Stimulated activated CD8-positive, alpha-beta memory T cell treated with anti-CD3 and anti-CD28 coated beads, Interleukin-4, amount 100 ng/mL, for 4 hours (primary cell): ENCODE measurements around the gene VAMP1.
"Not testable (repeated sequence)": the region's sequence is repeated elsewhere in the genome, so short reads cannot be mapped to it uniquely, and the experiment has no call there.

ENCODE experiments used
- DNase-seq, 2 donors: peaks; one replicate each; pipeline ENCODE4 v3.0.0-alpha.2; 2020; ENCODE audit warnings: low read depth in 2 of 2, low spot score in 1 of 2

The VAMP1 gene

DNA sequence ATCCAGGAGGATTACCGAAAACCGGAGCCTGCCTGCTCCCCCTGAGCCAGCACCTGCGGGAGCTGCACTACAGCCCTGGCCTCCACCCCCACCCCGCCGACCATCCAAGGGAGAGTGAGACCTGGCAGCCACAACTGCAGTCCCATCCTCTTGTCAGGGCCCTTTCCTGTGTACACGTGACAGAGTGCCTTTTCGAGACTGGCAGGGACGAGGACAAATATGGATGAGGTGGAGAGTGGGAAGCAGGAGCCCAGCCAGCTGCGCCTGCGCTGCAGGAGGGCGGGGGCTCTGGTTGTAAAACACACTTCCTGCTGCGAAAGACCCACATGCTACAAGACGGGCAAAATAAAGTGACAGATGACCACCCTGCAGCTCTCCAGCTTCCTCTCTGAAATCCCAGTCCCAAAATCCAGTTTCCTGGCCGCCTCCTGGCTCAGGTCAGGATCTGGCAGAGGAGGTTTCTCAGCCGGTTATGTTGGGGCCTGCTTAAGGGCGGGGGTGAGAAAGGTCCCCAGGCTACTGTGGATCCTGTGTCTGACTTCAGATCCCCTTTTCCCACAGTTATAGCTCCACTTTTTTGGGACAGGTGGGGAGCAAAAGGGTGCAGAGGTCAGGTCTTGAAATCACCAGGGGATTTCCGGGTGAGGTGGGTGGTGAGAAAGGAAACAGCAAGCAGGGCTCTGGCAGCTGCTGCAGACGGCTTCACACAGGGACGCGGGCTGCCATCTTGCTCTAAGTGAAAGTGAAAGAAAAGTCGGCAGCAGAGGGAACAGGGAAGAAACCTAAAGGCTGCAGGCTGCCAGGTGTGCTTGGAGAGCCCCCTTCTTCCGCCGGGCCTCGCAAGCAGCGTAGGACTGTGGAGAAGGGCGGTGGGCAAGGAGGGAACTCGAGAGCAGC is 18.9 kb downstream of the VAMP1 start, which contains the start of gene TAPBPL:
Gene TAPBPL, plus strand, starts transcription at position 695 of the 897 bp plus-strand sequence. CDS start 207 bp downstream, outside the sequence.
- DNase-seq: peak in 1 of 2 donors; percentile 63

- DNase-seq: no peak
Measured at GRCh38 chr12:6450869-6451347, 19.6 kb downstream of the VAMP1 start.

DNA sequence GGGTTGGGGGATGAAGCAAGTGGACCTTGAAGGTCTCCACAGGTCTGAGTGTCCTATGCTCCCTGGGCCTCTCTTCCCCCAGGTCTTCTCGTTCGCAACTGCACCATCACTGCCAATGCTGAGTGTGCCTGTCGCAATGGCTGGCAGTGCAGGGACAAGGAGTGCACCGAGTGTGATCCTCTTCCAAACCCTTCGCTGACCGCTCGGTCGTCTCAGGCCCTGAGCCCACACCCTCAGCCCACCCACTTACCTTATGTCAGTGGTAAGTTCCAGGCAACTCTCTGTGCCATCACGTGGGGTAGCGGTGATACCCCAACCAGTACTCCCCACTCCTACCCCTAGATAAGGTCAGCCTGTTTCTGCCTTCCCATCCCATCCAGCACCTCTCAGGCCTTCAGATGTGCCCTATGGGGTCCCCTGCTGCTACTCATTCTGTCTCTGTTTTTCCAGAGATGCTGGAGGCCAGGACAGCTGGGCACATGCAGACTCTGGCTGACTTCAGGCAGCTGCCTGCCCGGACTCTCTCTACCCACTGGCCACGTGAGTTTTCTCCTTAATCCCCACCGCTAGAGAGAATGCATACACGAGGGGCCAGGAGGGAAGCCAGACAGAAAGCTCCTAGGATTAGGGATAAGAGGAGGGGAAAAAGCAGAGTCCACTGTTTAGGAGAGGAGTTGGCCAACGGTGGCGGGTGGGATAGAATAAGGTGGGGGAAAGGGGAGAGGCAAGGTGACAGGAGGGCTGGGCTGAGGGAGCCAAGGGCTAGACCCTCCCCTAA is 20.2 kb downstream of the VAMP1 start:
- no peak for DNase-seq

GRCh38 chr12:6444704-6445688 is 25.5 kb downstream of the VAMP1 start, which contains the start of gene CD27:
Gene CD27, plus strand, starts transcription at chr12:6444955. Its CDS starts 141 bp downstream, at chr12:6445096.
- no peak for DNase-seq

- no peak for DNase-seq
Measured at GRCh38 chr12:6444031-6444430, 26.4 kb downstream of the VAMP1 start.

DNA sequence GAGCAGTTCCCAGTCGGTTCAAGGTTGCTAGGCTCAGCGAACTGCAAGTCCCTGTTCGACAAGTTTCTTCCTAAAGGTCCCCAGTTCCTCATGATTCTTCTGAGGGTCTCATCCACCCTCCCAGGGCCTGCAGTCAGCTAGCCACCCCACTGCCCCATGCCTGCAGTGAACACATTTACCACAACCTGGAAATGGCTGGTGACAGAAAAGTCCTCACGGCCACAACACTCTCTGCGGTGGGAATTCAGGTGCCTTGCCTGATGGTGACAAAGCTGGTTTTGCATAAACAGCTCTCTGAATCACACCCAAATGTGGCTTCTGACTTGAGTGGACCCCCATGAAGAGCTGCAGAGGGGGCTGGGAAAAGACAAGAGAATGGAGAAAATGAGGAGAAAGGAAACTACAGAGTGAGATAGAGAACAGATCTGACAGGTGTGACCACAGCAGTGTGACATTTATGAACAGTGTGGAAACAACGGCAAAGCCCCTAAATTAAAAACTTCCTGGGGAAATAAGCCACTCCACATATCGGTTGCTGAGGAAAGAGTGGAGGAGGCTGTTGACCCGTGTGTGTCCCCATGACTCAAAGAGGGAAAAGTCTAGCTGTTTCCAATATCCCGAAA is 27.0 kb downstream of the VAMP1 start:
- DNase-seq: no peak

DNA sequence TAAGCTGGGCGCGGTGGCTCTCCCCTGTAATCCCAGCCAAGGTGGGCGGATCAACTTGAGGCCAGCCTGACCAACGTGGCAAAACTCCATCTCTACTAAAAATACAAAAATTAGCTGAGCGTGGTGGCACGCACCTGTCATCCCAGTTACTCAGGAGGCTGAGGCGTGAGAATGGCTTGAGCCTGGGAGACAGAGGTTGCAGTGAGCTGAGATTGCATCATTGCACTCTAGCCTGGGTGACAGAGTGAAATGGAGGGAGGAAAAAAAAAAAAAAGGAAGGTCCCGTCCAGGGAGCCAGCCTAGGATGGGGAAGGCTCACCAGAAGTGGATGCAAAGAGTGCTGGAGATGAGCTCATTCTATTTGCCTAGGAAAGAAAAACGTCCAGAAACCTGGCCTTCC is 27.6 kb downstream of the VAMP1 start:
- no peak for DNase-seq

DNA sequence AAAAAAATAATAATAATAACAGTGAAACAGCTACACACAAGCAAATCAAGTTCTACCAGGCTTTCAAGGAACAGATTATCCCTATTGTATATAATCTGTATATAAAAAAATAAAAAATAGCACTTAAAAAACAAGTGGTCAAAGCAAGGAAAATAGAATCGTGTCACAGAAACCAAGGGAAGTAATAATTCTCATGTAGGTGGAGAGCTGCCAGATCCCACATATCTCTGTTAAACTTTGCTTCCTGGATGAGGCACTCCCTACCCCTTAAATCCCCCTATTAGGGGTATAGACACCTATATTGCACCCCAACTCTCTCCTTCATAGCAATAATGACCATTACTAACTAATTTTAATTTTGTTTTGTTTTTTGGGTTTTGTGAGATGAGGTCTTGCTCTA is 30.1 kb downstream of the VAMP1 start:
- DNase-seq: no peak

- DNase-seq: no peak
Measured at GRCh38 chr12:6438345-6438744, 32.1 kb downstream of the VAMP1 start.

DNA sequence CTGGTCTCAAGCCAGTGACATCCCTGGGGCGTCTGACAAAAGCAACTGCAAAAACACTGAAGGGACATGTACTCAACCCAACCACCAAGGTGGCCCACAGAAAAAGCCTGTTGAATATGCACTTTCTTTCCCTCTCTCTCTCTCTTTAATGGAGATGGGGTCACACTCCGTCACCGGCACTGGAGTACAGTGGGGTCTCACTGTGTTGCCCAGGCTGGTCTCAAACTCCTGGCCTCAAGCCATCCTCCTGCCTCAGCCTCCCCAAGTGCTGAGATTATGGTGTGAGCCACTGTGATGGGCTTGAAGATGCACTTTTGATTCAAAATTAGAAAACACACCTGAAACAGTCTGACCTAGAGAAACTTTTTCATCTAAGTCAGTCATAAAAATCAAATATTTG is 32.9 kb downstream of the VAMP1 start:
- DNase-seq: no peak

GRCh38 chr12:6435961-6436715 is 34.3 kb downstream of the VAMP1 start:
- no peak for DNase-seq

- DNase-seq: no peak
Measured at GRCh38 chr12:6434205-6435140, 36.0 kb downstream of the VAMP1 start.

GRCh38 chr12:6432991-6433390 is 37.5 kb downstream of the VAMP1 start:
- no peak for DNase-seq

DNA sequence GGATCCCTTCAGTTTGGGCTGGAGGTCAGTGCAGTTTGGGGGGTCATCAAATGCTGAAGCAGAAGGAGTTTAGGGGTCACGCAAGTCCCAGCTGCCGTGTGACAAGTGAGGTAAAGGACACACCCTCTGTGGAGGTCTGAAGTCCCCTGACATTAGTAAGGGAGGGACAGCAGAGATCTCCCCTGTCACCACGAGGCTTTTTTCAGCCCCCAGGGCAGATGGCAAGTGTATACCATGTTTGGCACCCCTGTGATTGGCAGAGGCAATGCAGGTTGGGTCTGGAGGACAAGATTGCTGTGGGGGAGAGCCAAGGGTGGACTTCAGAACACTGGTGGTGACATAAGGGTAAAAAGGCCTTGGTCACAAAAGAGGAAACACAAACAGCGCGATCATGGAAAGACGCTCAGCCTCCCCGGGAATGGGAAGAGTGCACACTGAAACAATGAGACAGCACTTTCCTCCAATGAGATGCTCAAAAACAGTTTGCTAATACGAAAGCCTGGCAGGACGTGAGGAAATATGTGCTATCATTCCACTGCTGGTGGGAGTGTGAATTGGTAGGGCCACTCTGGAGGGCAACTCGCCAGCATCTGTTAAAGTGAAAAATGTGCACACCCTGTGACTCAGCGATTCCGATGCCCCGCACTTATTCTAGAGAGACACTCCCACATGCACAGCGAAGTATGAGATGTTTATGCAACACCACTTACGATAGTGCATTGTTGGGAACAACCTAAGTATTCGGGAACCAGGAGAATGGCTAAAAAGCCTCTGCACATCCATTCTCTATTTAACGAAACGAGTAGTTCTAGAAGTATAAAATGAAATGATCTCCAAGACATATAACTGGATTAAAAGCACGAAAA is 40.1 kb downstream of the VAMP1 start:
- DNase-seq: peak in 1 of 2 donors; percentile 43

DNA sequence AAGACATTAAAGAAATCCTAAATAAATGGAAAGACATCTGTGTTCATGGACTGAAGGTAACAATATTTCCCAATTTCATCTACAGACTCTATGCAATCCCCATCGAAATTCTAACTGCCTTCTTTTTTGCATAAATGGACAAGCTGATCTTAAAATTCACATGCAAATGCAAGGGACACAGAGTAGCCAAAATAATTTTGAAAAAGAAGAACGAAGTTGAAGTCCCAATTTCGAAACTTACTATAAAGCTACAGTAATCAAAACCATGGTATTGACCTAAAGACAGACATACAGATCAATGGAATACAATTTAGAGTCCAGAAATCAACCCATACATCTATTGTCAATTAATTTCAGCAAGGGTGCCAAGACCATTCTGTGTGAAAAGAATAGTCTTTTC is 42.2 kb downstream of the VAMP1 start:
- DNase-seq: no peak

DNA sequence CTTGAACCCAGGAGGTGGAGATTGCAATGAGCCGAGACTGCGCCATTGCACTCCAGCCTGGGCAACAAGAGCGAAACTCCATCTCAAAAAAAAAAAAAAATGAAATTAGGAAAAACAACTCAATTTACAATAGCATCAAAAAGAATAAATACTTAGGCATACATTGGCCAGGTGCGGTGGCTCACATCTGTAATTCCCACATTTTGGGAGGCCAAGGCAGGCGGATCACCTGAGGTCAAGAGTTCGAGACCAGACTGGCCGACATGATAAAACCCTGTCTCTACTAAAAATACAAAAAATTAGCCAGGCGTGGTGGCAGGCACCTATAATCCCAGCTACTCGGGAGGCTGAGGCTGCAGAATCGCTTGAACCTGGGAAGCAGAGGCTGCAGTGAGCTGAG is 42.7 kb downstream of the VAMP1 start:
- DNase-seq: not testable (repeated sequence)

DNA sequence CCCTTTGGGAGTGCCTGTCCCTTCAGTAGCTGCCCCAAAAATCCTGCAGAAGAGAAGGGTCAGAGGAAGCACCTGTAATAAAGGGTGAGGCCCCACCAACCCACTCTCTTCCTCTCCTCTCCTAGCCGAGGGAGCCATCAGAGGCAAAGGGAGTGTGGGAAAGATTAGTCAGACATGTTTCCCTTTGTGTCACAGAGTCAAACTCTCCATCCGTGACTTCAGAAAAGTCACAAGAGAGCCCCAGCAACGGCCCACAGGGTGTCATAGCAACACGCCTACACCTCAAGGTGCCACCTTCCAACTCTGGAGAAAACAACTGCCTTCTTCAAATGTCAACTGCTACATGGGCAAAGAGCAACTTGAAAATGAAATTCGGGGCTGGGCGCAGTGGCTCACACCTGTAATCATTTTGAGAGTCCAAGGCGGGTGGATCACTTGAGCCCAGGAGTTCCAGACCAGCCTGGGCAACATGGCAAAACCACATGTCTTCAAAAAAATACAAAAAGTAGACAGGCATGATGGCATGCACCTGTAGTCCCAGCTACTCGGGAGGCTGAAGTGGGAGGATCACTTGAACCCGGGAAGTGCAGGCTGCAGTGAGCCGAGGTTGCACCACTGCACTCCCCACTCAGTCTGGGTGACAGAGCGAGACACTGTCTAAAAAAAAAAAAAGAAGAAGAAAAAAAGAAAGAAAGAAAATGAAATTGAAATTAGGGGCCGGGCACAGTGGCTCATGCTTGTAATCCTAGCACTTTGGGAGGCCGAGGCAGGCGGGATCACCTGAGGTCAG is 43.4 kb downstream of the VAMP1 start:
- DNase-seq: peak; percentile 82 to 90
